IPS-18c (cell line): ENCODE results near the gene RNF223.
"Not testable (repeated sequence)": the region's sequence is repeated elsewhere in the genome, so short reads cannot be mapped to it uniquely, and the experiment has no call there.

ENCODE experiments used
- H3K4me3 ChIP-seq: 2 replicates; pipeline ENCODE4 v1.7.0; 2013; ENCODE audit warnings: low read depth, mild to moderate bottlenecking, low read length, moderate library complexity; ENCODE audit not compliant: insufficient read depth
- H3K9me3 ChIP-seq: one replicate; pipeline ENCODE4 v1.6.1; 2013; ENCODE audit warnings: mild to moderate bottlenecking, low read length, moderate library complexity; ENCODE audit not compliant: control insufficient read depth, insufficient read depth

RNF223 gene

DNA sequence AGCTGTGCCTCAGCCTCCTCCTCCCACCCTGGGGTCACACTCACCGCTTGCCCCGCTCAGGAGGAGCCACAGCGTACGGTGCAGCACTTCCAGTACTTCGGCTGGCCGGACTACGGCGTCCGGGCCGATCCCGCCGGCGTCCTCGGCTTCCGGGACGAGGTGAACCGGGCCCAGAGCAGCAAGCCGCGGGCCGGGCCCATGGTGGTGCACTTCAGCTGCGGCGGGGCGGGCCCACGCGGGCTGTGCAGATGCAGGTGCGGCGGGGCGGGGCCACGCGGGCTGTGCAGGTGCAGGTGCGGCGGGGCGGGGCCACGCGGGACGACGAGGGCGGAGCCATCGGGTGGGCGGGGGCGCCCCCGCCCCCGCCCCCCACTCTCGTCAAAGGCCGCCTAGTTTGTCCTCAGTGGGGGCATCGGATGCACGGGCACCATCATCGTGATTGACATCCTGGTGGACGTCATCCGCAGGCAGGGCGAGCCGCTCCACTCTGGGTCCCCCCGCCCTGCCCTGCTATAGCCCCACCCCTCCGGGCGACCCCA is 5.5 kb downstream of the RNF223 start:
- no peaks in the 10 kb centered on the region for H3K9me3 ChIP-seq

DNA sequence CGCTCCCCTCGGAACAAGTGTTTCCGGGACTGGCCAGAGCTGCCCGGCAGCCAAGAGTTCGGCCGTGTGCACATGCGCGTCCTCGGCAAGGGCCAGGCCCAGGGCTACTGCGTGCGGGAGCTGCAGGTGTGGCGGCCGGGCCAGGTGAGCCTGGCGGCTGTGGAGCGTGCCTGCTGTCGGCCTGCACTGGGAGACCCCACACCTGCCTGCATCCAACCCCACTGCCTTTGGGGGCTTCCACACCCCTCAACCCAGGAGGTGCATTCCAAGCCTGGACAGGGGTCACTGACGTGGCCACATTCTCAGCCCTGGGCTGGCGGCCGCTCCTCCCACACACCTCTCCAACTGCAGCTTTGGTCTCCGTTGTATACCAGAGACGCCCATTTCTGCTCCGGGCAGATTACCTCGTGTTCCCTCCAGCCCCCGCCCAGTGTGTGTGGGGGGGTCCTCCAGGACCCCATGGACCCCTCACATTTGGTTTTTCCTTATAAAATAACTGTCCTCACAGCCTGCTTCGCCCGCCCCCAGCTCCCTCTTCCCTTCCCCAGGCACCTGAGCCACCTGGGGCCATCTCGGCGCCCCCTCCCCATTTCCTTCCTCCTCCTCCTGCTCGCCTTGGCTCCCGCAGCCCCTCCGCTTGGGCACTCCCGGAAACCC is 6.1 kb downstream of the RNF223 start:
- no peaks in the 10 kb centered on the region for H3K9me3 ChIP-seq
- H3K4me3 ChIP-seq: peak overlapping the region; percentile 81

More for the DNA sequence above, 5.5 kb downstream of the RNF223 start:
- H3K4me3 ChIP-seq: peak overlapping the region; percentile 81

DNA sequence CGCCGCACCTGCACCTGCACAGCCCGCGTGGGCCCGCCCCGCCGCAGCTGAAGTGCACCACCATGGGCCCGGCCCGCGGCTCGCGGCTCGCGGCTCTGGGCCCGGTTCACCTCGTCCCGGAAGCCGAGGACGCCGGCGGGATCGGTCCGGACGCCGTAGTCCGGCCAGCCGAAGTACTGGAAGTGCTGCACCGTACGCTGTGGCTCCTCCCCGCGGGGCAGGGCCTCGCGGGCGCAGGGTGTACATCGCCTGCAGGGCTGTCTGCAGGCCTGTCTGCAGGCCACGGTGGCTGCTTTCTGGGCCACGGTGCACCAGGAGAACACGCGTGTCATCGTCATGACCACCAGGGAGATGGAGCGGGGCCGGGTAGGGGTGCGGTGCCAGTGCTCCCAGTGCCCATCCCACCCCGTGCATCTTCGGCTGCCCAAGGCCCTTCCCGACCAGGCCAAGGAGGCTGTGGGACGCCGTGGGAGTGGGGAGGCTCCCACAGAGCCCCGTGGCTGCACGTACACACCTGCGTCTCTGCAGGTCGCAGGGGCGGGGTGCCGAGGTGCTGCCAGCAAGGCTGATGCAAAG is 6.7 kb downstream of the RNF223 start:
- Histone ChIP-seq H3K9me3 (no peaks in the 10 kb centered on the region), H3K4me3 (no peak overlapping the region)

DNA sequence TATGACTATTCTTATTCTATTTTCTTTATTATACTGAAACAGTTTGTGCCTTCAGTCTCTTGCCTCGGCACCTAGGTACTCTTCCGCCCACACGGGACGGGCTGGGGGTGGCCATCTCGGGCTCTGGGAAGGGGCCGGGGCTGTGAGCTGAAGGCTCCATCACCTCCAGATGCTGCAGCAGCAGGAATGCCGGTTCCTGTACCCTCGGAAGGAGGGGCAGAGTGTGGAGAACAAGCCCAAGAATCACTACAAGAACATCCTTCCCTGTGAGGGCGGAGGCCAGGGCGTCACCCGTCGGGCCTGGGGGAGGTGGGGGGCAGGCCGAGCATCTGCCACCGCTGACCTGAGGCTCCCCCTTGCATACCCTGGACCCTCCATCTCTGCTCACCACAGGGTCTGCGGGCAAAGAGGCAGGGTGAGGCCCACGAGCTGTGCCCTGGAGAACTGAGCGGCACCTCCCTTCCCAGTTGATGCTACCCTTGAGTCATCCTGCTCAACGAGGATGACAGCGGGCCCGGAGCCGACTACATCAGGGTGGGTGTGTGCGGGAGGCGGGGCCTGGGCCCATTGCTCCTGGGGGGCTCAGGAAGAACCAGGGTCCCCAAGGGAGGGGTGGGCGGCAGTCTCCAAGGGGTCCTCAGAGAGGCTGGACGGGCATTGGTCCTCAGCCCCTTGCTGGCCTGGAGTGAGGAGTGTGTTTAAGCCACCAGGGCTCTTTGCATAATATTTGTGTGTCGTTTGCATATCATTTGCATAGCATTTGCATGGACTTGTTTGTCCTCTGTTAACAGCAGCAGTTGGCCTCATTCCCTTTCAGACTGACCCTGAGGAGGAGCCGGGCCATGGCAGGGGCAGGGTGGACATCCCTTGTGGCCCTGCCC is 7.5 kb downstream of the RNF223 start:
- Histone ChIP-seq H3K9me3 (no peaks in the 10 kb centered on the region), H3K4me3 (no peak overlapping the region)

DNA sequence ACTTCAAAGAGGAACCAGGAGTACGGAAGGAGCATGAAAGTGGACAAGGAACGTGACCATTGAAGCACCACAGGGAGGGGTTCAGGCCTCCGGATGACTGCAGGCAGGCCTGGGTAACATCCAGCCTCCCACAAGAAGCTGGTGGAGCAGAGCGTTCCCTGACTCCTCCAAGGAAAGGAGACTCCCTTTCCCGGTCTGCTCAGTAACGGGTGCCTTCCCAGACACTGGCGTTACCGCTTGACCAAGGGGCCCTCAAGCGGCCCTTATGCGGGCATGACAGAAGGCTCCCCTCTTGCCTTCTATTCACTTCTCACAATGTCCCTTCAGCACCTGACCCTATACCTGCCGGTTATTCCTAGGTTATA is 8.2 kb downstream of the RNF223 start:
- not testable (repeated sequence) for H3K9me3 ChIP-seq, H3K4me3 ChIP-seq

DNA sequence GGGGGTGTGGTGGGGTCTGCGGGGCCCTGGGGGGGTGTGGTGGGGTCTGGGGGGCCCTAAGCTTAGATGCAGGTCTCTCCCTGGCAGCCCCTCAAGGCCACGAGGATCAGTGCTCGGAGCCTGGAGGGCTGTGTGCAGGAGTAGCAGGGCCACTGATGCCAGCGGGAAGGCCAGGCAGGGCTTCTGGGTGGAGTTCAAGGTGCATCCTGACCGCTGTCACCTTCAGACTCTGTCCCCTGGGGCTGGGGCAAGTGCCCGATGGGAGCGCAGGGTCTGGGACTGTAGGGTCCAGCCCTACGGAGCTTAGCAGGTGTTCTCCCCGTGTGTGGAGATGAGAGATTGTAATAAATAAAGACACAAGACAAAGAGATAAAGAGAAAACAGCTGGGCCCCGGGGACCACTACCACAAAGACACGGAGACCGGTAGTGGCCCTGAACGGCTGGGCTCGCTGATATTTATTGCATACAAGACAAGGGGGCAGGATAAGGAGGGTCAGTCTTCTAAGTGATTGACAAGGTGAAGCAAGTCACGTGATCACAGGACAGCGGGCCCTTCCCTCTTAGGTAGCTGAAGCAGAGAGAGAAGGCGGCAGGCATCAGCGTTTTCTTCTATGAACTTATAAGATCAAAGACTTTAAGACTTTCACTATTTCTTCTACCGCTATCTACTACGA is 8.7 kb downstream of the RNF223 start:
- Histone ChIP-seq H3K9me3 (no peaks in the 10 kb centered on the region), H3K4me3 (no peak overlapping the region)

DNA sequence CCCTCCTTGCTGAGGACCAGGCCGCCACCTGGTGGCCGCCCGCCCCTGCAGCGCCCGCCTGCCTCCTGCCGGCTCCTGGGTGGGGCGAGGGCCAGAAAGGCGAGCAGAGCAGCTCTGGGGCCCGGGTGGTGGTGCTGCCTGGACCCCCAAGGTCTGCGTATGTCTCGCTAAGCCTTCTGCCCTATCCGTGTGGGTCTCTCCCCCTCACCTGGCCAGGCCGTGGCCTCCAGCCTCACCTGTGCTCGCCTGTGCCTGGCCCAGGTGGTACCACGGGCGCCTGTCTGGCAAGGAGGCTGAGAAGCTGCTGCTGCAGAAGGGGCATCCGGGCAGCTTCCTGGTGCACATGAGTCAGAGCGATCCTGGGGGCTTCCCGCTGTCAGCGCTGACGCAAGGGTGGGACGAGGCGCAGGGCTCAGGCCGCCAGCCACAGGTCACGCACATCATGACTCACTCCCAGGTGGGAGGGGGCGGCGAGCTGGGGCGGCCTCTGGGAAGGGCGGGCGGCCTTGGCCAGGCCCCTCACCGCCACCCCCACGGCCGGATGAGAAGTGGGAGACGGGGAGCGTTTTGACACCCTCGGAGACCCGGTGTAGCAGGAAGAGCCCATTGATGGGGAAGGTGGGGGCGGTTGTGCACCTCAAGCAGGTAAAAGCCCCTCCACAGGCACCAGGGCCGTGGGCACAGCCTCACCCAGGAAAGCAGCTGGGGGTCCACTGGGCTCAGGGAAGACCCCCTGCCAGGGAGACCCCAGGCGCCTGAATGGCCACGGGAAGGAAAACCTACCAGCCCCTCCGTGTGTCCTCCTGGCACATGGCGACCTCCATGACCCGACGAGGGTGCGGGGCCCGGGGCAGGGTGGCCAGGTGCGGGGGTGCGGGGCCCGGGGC is 9.9 kb downstream of the RNF223 start:
- H3K9me3 ChIP-seq: no peaks in the 10 kb centered on the region
- H3K4me3 ChIP-seq: peak overlapping the region; percentile 1; the same call in 1 of the 2 replicates

DNA sequence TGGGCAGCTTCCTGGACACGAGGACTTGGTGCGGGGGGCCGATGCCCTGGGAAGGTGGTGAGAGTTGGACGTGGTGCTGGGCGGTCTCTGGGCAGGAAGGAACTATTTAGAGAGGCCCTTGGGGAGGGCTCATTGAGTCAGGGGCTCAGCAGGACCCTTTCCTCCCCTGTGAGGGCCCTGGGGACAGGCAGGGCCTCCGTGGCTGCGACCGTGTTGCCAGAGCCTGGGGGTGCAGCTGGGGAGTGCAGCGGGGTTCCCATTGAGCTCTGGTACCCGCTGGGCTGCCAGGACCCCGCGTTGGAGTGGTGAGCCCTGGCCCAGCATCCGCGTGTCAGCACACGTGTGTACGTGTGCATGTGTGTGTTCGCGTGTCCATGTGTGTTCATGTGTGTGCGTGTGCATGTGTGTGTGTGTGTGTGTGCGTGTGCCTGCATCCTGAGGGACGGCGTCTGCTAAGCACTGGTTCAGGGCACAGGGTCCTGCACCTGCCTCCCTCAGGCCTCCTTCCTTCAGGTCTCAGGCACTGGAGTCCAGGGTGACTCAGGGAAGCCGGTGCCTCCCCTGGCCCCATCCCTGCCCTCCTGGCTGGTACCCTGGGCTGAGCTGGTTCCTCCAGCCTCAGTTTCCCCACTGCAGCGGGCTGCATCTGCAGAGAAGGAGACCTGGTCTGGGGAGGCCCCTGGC is 10.7 kb downstream of the RNF223 start:
- H3K9me3 ChIP-seq: no peaks in the 10 kb centered on the region
- H3K4me3 ChIP-seq: no peak overlapping the region

DNA sequence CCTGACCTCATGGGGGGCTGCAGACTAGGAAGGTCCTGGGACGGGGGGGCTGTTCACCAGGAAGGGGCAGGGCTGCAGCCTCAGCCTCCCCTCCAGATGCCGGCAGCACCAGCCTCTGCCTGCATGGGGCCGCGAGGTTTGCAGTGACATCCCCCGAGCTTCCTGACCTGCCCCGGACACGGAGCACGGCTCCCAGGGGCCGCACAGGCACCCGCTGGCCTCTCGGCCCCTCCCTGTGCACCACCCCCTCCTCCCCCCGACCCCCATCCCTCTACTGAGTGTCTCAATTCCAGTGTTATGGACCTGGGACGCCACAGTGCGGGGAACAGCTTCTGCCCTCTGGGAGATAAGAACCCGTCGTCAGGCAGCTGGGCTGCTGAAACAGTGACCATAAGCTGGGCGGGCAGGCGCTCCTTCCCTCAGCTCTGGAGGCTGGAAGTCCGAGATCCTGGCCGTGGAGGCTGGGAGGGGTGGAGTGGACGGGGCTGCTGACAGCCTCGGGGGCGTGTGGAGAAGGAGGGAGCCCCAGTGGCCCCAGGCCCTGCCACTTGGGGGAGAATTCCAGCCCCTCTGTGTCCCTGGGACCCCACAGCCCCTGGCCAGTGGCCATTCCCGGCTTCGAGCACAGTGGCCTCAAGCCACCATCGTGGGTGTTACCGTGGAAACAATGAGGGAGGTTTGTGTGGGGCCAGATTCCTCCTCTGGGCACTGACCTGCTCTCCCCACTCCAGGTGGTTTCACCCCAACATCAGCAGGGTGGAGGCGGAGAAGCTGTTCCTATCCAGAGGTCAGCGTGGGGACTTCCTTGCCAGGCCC is 11.6 kb downstream of the RNF223 start:
- no peaks in the 10 kb centered on the region for H3K9me3 ChIP-seq
- H3K4me3 ChIP-seq: no peak overlapping the region

DNA sequence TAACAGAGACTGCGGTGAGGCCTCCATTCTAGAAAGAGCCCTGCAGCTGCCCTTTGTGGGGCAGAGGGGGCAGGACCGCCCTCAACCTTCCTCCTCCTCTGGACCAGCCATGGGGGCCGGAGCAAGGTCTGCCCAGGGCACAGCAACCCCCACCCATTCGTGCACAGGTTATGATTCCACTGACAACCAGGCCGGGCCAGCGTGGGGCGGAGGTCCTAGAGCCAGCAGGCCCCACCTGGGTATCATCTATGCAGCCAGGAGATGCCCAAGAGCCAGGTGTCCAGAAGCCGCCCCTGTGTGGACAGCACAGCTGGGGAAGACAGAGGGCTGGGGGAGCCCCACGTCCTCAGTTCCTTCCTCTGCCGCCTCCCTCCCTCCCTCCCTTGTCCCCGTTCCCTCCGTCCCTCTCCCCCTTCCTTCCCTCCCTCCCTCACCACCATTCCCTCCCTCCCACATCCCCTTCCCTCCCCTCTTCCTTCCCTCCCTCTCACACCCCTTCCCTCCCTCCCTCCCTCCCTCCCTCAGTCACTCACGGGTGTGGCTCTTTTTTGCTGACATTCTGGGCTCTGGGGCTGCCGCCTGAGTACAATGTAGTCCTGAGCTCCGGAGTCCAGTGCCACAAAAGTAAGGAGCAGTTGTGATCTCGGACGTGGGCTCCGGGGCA is 12.3 kb downstream of the RNF223 start:
- Histone ChIP-seq H3K9me3 (no peaks in the 10 kb centered on the region), H3K4me3 (no peak overlapping the region)

DNA sequence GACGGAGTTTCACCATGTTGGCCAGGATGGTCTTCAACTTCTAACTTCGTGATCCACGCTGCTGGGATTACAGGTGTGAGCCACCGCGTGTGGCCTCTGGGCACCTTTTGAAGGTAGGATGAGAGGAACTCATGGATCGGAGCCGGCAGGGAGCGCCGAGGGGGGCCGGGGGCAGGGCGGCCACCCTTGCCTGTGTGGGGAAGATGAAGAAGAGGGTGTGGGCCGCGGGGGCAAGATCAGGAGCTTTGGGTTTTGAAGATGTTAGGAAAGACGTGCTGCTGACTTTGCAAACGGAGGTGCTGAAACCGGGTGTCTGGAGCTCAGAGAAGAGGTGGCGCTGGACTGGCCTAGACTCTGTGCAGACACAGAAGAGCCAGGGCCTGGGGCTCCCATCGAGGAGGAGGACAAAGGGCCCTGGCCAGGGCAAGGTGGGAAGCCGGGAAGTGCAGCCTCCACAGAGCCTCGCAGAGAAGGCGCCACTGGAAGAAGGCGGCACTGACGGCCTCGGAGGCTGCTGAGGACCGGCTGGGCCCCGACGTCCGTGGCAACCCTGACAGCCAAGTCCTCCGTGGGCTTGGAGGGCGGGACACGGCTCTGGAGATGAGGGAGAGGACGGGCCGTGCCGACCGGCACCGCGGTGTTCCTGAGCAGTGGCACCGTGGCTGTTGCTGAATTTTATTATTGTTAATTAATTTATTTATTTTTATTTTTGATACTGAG is 13.7 kb downstream of the RNF223 start:
- no peaks in the 10 kb centered on the region for H3K9me3 ChIP-seq
- H3K4me3 ChIP-seq: peak overlapping the region; percentile 63; the same call in 1 of the 2 replicates

DNA sequence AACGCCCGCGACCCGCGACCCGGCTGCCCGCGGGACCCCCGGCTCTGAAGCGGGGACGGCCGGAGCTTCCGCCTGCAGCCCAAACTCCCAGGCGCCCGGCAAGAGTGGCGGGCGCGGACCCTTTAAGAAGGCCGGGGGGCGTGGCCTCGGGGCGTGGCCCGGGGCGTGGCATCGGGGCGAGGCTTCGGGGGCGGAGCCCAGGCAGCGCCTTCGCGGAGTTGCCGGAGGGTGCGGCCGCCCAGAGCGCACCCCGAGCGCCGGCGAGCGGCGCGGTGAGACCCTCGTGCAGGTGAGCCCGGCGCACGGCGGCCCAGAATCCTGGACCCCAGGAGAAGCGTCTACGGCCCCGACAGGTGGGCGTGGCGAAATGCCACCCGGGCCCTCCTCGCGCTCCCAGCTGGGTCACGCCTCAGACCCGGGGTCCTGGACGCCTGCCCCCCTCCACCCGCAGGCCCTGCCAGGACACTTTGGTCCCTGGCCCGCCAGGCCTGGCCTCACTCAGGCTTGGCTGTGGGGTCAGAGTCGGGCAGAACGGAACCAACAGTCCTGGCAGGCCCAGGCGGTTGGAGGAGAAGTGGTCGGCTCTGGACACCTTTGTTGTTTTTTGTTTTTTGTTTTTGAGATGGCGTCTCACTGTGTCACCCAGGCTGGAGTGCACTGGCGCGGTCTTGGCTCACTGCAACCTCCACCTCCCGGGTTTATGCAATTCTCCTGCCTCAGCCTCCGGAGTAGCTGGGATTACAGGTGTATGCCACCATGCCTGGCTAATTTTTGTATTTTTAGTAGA is 14.4 kb downstream of the RNF223 start:
- H3K9me3 ChIP-seq: no peaks in the 10 kb centered on the region
- peak overlapping the region; percentile 63 for H3K4me3 ChIP-seq

DNA sequence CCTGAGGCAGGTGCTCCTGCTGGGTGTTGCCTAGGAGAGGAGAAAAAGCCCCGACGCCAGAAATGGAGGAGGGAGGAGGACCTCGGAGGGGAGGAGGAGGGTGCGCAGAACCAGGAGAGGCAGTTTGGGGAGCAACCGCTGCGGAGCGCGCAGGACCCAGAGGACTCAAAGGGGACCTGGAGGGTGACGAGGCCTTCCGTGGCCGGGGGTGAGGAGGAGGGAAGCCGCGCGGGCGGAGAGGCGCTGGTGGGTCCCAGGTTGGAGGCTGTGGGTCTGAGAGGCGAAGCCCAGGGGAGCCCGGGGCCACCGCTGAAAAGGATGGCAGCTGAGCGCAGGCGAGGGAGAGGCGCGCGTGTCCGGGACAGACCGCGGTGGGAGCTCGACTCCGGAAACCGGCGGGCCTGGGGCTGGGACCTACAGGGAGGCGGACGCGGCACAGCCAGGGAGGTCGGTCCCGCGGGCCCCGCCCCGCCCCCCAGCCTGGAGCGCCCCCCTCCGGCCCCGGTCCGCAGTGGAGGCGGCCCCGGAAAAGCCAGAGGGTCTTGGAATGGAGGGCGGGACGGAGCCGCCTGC is 15.1 kb downstream of the RNF223 start:
- no peaks in the 10 kb centered on the region for H3K9me3 ChIP-seq
- peak overlapping the region; percentile 63 for H3K4me3 ChIP-seq
